Hepatocyte (in vitro differentiated cells): Measurements from ENCODE around the gene PDP2. TPM values are rescaled to one million over a fixed set of nuclear protein-coding genes. Genes with fewer than 3 reads are reported as not detected.

ENCODE experiments used
- DNase-seq: peaks from one replicate; pipeline ENCODE4 v3.0.0-alpha.2; 2016; ENCODE audit warnings: low spot score
- H2AFZ ChIP-seq: fragments of 200-600 bp; sonication (generic); 2 replicates; pipeline ENCODE4 v1.6.0; 2016; ENCODE audit warnings: antibody characterized with exemption, mild to moderate bottlenecking
- H3K27ac ChIP-seq: fragments of 200-600 bp; sonication (generic); 2 replicates; pipeline ENCODE4 v1.5.1; 2016; ENCODE audit warnings: mild to moderate bottlenecking
- H3K27me3 ChIP-seq: fragments of 200-600 bp; sonication (generic); 2 replicates; pipeline ENCODE4 v1.6.1; 2016
- H3K36me3 ChIP-seq: fragments of 200-600 bp; sonication (generic); replicated peaks from 2 replicates; pipeline ENCODE4 v1.5.1; 2016; ENCODE audit warnings: low read depth; ENCODE audit not compliant: insufficient read depth
- H3K4me1 ChIP-seq: fragments of 200-600 bp; sonication (generic); 2 replicates; pipeline ENCODE4 v1.5.1; 2016; ENCODE audit warnings: mild to moderate bottlenecking, moderate library complexity; ENCODE audit not compliant: insufficient read depth
- H3K4me2 ChIP-seq: fragments of 200-600 bp; sonication (generic); 2 replicates; pipeline ENCODE4 v1.6.0; 2016
- H3K4me3 ChIP-seq: fragments of 200-600 bp; sonication (generic); 2 replicates; pipeline ENCODE4 v1.5.1; 2016; ENCODE audit warnings: mild to moderate bottlenecking
- H3K79me2 ChIP-seq: fragments of 200-600 bp; sonication (generic); 2 replicates; pipeline ENCODE4 v1.6.0; 2017; ENCODE audit warnings: mild to moderate bottlenecking
- H3K9me2 ChIP-seq: fragments of 200-600 bp; sonication (generic); replicated peaks from 2 replicates; pipeline ENCODE4 v1.6.0; 2017; ENCODE audit warnings: mild to moderate bottlenecking; ENCODE audit not compliant: insufficient read depth
- H3K9me3 ChIP-seq: fragments of 200-600 bp; sonication (generic); 2 replicates; pipeline ENCODE4 v1.5.1; 2016; ENCODE audit warnings: low read depth, mild to moderate bottlenecking
- H4K20me1 ChIP-seq: fragments of 200-600 bp; sonication (generic); 2 replicates; pipeline ENCODE4 v1.6.0; 2016; ENCODE audit warnings: mild to moderate bottlenecking; ENCODE audit not compliant: insufficient read depth, poor library complexity, severe bottlenecking
- EZH2 ChIP-seq: fragments of 200-600 bp; sonication (generic); IDR thresholded peaks from 2 replicates; pipeline ENCODE4 v1.6.1; 2016; ENCODE audit warnings: antibody characterized with exemption, mild to moderate bottlenecking, borderline replicate concordance
- EZH2phosphoT487 ChIP-seq: fragments of 200-600 bp; sonication (generic); IDR thresholded peaks from one replicate; pipeline ENCODE4 v1.6.1; 2018; ENCODE audit warnings: antibody characterized with exemption, mild to moderate bottlenecking, low read depth, moderate library complexity; ENCODE audit not compliant: unreplicated experiment, severe bottlenecking
- WGBS: methylation state at CpG from one replicate; pipeline ENCODE4 v1.1.6; 2016; ENCODE audit warnings: low lambda C conversion rate; ENCODE audit errors: missing lambda C conversion rate; 5-methylcytosine and 5-hydroxymethylcytosine counted together
- polyA plus RNA-seq: library from polyadenylated mRNA; unstranded; fragments of >200 nt; fragmentation: Nextera tagmentation; extraction: Ambion mirVana; gene quantifications from 2 replicates; pipeline ENCODE4 v1.2.1, GENCODE V29; 2016
- total RNA-seq: library from RNA; depleted of rRNA; stranded (reverse); fragments of >200 nt; gene quantifications from 2 replicates; pipeline ENCODE4 v1.2.3, GENCODE V29; 2014
- TF ChIP-seq, protein P1 (sequence below): fragments of 200-600 bp; sonication (generic); IDR thresholded peaks from 2 replicates; pipeline ENCODE4 v1.5.1; 2016; ENCODE audit warnings: antibody characterized with exemption, mild to moderate bottlenecking; ENCODE audit not compliant: poor library complexity

The PDP2 gene
- total and polyA plus RNA-seq, 2 experiments from 2014 or later, result 5.2 to 17.7 TPM

DNA sequence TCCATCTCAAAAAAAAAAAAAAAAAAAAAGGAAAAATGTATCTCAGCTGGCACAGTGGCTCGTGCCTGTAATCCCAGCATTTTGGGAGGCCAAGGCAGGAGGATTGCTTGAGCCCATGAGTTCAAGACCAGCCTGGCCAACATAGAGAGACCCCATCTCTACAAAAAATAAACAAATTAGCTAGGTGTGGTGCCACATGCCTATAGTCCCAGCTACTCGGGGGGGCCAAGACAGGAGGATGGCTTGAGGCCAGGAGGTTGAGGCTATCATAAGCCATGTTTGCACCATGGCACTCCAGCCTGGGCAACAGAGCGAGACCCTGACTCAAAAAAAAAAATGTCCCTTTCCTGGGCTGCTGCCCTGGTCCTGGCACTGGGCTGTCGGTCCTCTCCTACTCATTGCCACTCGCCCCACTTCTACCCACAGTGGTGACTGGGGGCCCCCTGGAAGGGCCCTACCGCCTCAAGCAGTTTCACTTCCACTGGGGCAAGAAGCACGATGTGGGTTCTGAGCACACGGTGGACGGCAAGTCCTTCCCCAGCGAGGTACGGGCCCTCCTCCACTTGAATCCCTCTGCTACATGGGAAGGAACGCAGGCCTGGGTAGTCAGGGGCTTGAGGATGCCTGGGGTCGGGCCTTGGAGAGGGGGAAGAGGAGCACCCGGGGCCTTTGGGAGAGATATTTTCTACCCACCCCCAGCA is 30.1 kb upstream of the PDP2 start:
- H3K9me2 ChIP-seq, result no peaks in the 10 kb centered on the region
- no peaks in the 10 kb centered on the region for H4K20me1 ChIP-seq
- no peaks in the 10 kb centered on the region for H3K4me1 ChIP-seq
- H3K9me3 ChIP-seq, result no peaks in the 10 kb centered on the region
- TF ChIP-seq, protein P1, sequence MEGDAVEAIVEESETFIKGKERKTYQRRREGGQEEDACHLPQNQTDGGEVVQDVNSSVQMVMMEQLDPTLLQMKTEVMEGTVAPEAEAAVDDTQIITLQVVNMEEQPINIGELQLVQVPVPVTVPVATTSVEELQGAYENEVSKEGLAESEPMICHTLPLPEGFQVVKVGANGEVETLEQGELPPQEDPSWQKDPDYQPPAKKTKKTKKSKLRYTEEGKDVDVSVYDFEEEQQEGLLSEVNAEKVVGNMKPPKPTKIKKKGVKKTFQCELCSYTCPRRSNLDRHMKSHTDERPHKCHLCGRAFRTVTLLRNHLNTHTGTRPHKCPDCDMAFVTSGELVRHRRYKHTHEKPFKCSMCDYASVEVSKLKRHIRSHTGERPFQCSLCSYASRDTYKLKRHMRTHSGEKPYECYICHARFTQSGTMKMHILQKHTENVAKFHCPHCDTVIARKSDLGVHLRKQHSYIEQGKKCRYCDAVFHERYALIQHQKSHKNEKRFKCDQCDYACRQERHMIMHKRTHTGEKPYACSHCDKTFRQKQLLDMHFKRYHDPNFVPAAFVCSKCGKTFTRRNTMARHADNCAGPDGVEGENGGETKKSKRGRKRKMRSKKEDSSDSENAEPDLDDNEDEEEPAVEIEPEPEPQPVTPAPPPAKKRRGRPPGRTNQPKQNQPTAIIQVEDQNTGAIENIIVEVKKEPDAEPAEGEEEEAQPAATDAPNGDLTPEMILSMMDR, result no peak
- TF ChIP-seq EZH2 (no peak), EZH2phosphoT487 (no peak)
- H3K36me3 ChIP-seq, result no peaks in the 10 kb centered on the region
- no peak for DNase-seq
- WGBS, result 92% methylated on average over 14 of the region's 14 CpGs
- no peak overlapping the region for H3K27ac ChIP-seq
- no peak overlapping the region for H3K4me3 ChIP-seq
- peaks cover 23% of the 10 kb centered on the region for H3K27me3 ChIP-seq
- H3K4me2 ChIP-seq, result no peak overlapping the region
- H2AFZ ChIP-seq, result no peak overlapping the region
- no peaks in the 10 kb centered on the region for H3K79me2 ChIP-seq

DNA sequence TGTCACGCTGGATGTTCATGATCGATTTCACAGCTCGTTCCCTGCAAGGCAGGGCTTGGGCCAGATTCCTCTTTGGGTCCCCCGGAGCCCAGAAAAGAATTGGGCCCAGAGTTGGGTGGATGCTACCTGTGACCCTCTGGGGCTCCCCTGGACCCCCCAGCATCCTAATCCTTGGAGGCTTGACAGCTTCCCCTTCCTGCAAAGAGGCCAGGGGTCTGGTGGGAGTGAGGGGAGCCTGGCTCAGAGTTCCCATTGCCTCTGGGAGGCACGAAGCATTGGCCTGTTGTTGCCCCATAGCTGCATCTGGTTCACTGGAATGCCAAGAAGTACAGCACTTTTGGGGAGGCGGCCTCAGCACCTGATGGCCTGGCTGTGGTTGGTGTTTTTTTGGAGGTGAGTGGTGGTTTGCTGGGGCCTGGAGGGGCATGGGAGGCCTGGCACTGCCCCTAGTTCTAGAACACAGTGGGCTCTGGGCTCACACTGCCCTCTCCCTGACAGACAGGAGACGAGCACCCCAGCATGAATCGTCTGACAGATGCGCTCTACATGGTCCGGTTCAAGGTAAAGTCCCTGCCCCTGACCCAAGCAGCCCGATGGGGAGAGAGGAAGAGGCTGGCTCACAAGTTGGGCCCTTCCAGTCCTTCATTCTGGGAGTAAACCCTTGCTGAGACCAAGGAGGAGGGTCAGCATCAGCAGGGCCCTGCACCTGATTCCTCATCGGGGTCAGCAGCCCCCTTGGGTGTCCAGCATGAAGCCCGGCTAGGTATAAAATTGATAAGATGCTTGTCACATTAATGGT is 28.9 kb upstream of the PDP2 start:
- Histone ChIP-seq H3K4me3 (no peak overlapping the region), H3K79me2 (no peaks in the 10 kb centered on the region), H3K36me3 (no peaks in the 10 kb centered on the region), H3K4me2 (no peak overlapping the region), H3K27me3 (peaks cover 12% of the 10 kb centered on the region), H3K27ac (no peak overlapping the region), H4K20me1 (no peaks in the 10 kb centered on the region), H2AFZ (no peak overlapping the region), H3K9me3 (no peaks in the 10 kb centered on the region), H3K9me2 (no peaks in the 10 kb centered on the region), H3K4me1 (no peaks in the 10 kb centered on the region)
- DNase-seq, result no peak
- WGBS, result 89% methylated on average over 13 of the region's 13 CpGs
- no peak for TF ChIP-seq EZH2
- no peak for TF ChIP-seq EZH2phosphoT487
- TF ChIP-seq, protein P1, result no peak

DNA sequence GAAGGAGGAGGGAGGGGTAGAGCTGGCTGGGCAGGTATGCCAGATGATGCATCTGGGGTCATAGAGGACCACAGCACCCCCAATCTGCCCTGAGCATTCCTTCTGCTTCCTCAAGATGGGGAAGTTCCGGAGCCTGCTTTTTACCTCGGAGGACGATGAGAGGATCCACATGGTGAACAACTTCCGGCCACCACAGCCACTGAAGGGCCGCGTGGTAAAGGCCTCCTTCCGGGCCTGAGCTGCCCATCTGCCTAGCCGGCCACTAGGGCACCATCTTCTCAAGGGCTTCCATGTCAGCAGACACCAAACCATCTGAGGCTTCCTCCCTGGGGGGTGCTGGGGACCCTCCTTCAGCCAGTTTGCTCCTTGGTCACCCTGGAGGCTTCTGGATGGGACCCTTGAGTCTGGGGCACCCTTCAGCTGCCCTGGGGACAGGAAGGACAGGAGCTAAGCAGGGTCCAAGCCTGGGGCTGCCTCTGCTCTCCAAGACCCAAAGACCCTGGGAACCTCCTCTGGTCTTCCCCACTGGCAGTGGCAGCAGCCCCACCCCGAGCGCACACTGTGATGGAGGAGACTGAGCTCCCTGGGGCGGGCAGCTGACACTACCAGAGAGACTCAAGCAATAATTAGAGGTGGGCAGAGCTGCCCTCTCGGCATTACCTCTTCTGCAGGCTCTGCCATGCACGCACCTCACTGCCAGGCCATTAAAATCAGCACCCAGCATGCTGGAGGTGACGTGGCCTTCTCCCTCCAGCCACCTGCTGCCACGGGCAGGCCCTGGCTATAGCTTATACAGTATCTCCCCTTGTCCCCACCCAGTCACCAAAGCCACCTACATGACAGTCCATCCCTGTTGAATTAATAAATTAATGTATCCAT is 26.8 kb upstream of the PDP2 start:
- Histone ChIP-seq H3K4me2 (no peak overlapping the region), H3K4me1 (no peaks in the 10 kb centered on the region), H3K4me3 (no peak overlapping the region), H3K27me3 (no peaks in the 10 kb centered on the region), H3K36me3 (no peaks in the 10 kb centered on the region), H3K9me3 (no peaks in the 10 kb centered on the region), H3K9me2 (no peaks in the 10 kb centered on the region), H2AFZ (no peak overlapping the region), H3K79me2 (no peaks in the 10 kb centered on the region), H4K20me1 (no peaks in the 10 kb centered on the region), H3K27ac (no peak overlapping the region)
- no peak for DNase-seq
- TF ChIP-seq, protein P1, result no peak
- no peak for TF ChIP-seq EZH2
- TF ChIP-seq EZH2phosphoT487, result no peak
- 92% methylated on average over 15 of the region's 15 CpGs for WGBS
